GM19467 (cell line): ENCODE measurements around the gene MBOAT1.
"Not testable (repeated sequence)": the region's sequence is repeated elsewhere in the genome, so short reads cannot be mapped to it uniquely, and the experiment has no call there.

ENCODE experiments used
- ATAC-seq: cut with Tn5 transposase; IDR thresholded peaks from one replicate; pipeline ENCODE4 v1.9.1; 2021; ENCODE audit warnings: mild to moderate bottlenecking, moderate library complexity; ENCODE audit not compliant: unreplicated experiment

The MBOAT1 gene

GRCh38 chr6:20173833-20174792 is 38.2 kb downstream of the MBOAT1 start:
- peak; percentile 65 for ATAC-seq

- no peak for ATAC-seq
Measured at GRCh38 chr6:20172842-20173456, 39.3 kb downstream of the MBOAT1 start.

GRCh38 chr6:20170455-20171148 is 41.7 kb downstream of the MBOAT1 start:
- no peak for ATAC-seq

GRCh38 chr6:20169786-20170185 is 42.5 kb downstream of the MBOAT1 start:
- ATAC-seq: no peak

- no peak for ATAC-seq
Measured at GRCh38 chr6:20169119-20169557, 43.1 kb downstream of the MBOAT1 start.

- ATAC-seq: no peak
Measured at GRCh38 chr6:20168690-20169089, 43.6 kb downstream of the MBOAT1 start.

- ATAC-seq: no peak
Measured at GRCh38 chr6:20167601-20168000, 44.7 kb downstream of the MBOAT1 start.

GRCh38 chr6:20166210-20166609 is 46.1 kb downstream of the MBOAT1 start:
- no peak for ATAC-seq

- no peak for ATAC-seq
Measured at GRCh38 chr6:20162515-20162914, 49.8 kb downstream of the MBOAT1 start.

- ATAC-seq: no peak
Measured at GRCh38 chr6:20160541-20161283, 51.6 kb downstream of the MBOAT1 start.

GRCh38 chr6:20159781-20160540 is 52.3 kb downstream of the MBOAT1 start:
- no peak for ATAC-seq

GRCh38 chr6:20159098-20159497 is 53.2 kb downstream of the MBOAT1 start:
- ATAC-seq: no peak

- ATAC-seq: no peak
Measured at GRCh38 chr6:20158676-20159075, 53.6 kb downstream of the MBOAT1 start.

- no peak for ATAC-seq
Measured at GRCh38 chr6:20156824-20157223, 55.4 kb downstream of the MBOAT1 start.

- no peak for ATAC-seq
Measured at GRCh38 chr6:20154753-20155152, 57.5 kb downstream of the MBOAT1 start.

- ATAC-seq: no peak
Measured at GRCh38 chr6:20153194-20153593, 59.1 kb downstream of the MBOAT1 start.

GRCh38 chr6:20148433-20148832 is 63.8 kb downstream of the MBOAT1 start:
- ATAC-seq: no peak

- ATAC-seq: no peak
Measured at GRCh38 chr6:20147469-20147868, 64.8 kb downstream of the MBOAT1 start.

GRCh38 chr6:20146831-20147230 is 65.4 kb downstream of the MBOAT1 start:
- not testable (repeated sequence) for ATAC-seq

- ATAC-seq: no peak
Measured at GRCh38 chr6:20146291-20146690, 66.0 kb downstream of the MBOAT1 start.
